Panc1 (cell line): ENCODE measurements around the gene MITF.

Experiments
- CTCF ChIP-seq: fragments of 450-650 bp; IDR thresholded peaks from 2 replicates; pipeline ENCODE4 v1.5.1; 2017; ENCODE audit warnings: mild to moderate bottlenecking
- POLR2AphosphoS5 ChIP-seq: IDR thresholded peaks from 2 replicates; pipeline ENCODE4 v1.6.1; 2012; ENCODE audit warnings: mild to moderate bottlenecking, low read depth, low read length, moderate library complexity
- TCF7L2 ChIP-seq: IDR thresholded peaks from 2 replicates; pipeline ENCODE4 v1.6.1; 2011; ENCODE audit warnings: mild to moderate bottlenecking, low read depth, low read length, inconsistent platforms
- TF ChIP-seq, protein P1 (sequence below), 2 experiments: IDR thresholded peaks; 2 replicates each; pipeline ENCODE4 v1.6.1; 2011 to 2012; ENCODE audit warnings: low read depth in 2 of 2, control low read depth in 1 of 2, low read length in 1 of 2, mild to moderate bottlenecking in 1 of 2, moderate library complexity in 1 of 2; ENCODE audit not compliant: insufficient read depth in 1 of 2

- TF ChIP-seq CTCF = no peak
- TF ChIP-seq, protein P1, sequence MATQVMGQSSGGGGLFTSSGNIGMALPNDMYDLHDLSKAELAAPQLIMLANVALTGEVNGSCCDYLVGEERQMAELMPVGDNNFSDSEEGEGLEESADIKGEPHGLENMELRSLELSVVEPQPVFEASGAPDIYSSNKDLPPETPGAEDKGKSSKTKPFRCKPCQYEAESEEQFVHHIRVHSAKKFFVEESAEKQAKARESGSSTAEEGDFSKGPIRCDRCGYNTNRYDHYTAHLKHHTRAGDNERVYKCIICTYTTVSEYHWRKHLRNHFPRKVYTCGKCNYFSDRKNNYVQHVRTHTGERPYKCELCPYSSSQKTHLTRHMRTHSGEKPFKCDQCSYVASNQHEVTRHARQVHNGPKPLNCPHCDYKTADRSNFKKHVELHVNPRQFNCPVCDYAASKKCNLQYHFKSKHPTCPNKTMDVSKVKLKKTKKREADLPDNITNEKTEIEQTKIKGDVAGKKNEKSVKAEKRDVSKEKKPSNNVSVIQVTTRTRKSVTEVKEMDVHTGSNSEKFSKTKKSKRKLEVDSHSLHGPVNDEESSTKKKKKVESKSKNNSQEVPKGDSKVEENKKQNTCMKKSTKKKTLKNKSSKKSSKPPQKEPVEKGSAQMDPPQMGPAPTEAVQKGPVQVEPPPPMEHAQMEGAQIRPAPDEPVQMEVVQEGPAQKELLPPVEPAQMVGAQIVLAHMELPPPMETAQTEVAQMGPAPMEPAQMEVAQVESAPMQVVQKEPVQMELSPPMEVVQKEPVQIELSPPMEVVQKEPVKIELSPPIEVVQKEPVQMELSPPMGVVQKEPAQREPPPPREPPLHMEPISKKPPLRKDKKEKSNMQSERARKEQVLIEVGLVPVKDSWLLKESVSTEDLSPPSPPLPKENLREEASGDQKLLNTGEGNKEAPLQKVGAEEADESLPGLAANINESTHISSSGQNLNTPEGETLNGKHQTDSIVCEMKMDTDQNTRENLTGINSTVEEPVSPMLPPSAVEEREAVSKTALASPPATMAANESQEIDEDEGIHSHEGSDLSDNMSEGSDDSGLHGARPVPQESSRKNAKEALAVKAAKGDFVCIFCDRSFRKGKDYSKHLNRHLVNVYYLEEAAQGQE (IDR thresholded peaks at IDR 0.05; ENCODE audit: insufficient read depth in 1 of 2, low read depth in 2 of 2, low read length in 1 of 2) = no peak
- no peak for TF ChIP-seq POLR2AphosphoS5
- no peak for TF ChIP-seq TCF7L2
Measured at GRCh38 chr3:70011582-70011981, 272.3 kb downstream of the MITF start.
